Caco-2 (cell line): Measurements from ENCODE around the gene CCM2. TPM values are rescaled to one million over a fixed set of nuclear protein-coding genes. Genes with fewer than 3 reads are reported as not detected.
A peak's percentile ranks its signal among the peaks of the same experiment; 100 is the strongest.

ENCODE experiments used
- BruUV-seq: library from RNA; stranded (reverse); fragments of 400-500 nt; replicated peaks from 2 replicates; lab custom pipeline; 2021; lab: Mats Ljungman, UMichigan
- CTCF ChIA-PET: fragments of 300-600 bp; sonication (Branson Sonifier 250); formaldehyde crosslinking; loops from one replicate; lab custom pipeline; 2022; ENCODE audit warnings: antibody characterized with exemption; lab: Charles Lee
- POLR2A ChIA-PET: fragments of 300-600 bp; sonication (Branson Sonifier 250); formaldehyde crosslinking; loops from one replicate; lab custom pipeline; 2022; ENCODE audit warnings: antibody characterized with exemption; lab: Charles Lee
- DNase-seq, 2 experiments: peaks; one replicate each; pipeline versions ENCODE4 v3.0.0 to v3.0.0-alpha.2; 2020 to 2022
- H3K27me3 ChIP-seq: replicated peaks from 2 replicates; pipeline ENCODE4 v1.6.0; 2011; ENCODE audit warnings: low read length; ENCODE audit not compliant: control insufficient read depth, insufficient read depth
- H3K36me3 ChIP-seq: 2 replicates; pipeline ENCODE4 v1.5.1; 2011; ENCODE audit warnings: low read length; ENCODE audit not compliant: control insufficient read depth, insufficient read depth
- H3K4me1 ChIP-seq: fragments of 250-450 bp; sonication (Bioruptor Pico); 2 replicates; pipeline ENCODE4 v1.5.1; 2020; ENCODE audit warnings: mild to moderate bottlenecking
- H3K4me3 ChIP-seq: 2 replicates; pipeline ENCODE4 v1.5.1; 2011; ENCODE audit warnings: low read depth, mild to moderate bottlenecking, control low read depth, low read length
- H3K9me3 ChIP-seq: fragments of 250-450 bp; sonication (Bioruptor Pico); 2 replicates; pipeline ENCODE4 v1.5.1; 2020; ENCODE audit warnings: mild to moderate bottlenecking, moderate library complexity
- H3K27ac Mint-ChIP-seq: one replicate; pipeline ENCODE4 v1.8.0; 2022; ENCODE audit warnings: mixed read lengths; ENCODE audit not compliant: unreplicated experiment
- H3K27me3 Mint-ChIP-seq: one replicate; pipeline ENCODE4 v1.8.0; 2022; ENCODE audit warnings: mixed read lengths; ENCODE audit not compliant: insufficient read depth, unreplicated experiment
- H3K36me3 Mint-ChIP-seq: one replicate; pipeline ENCODE4 v1.8.0; 2022; ENCODE audit warnings: mild to moderate bottlenecking, mixed read lengths; ENCODE audit not compliant: insufficient read depth, unreplicated experiment
- H3K4me1 Mint-ChIP-seq: one replicate; pipeline ENCODE4 v1.8.0; 2022; ENCODE audit warnings: low read depth, mixed read lengths; ENCODE audit not compliant: unreplicated experiment
- H3K4me3 Mint-ChIP-seq: one replicate; pipeline ENCODE4 v1.8.0; 2022; ENCODE audit warnings: mild to moderate bottlenecking, moderate library complexity, mixed read lengths; ENCODE audit not compliant: unreplicated experiment
- H3K9me3 Mint-ChIP-seq: one replicate; pipeline ENCODE4 v1.8.0; 2022; ENCODE audit warnings: mixed read lengths; ENCODE audit not compliant: unreplicated experiment
- intact Hi-C: fragments of 100-400 bp; cut with micrococcal nuclease; formaldehyde crosslinking; loops from one replicate; pipeline ENCODE4 v1.10.0; 2022; ENCODE audit not compliant: unreplicated experiment
- total RNA-seq: library from RNA; stranded (reverse); gene quantifications from 2 replicates; pipeline ENCODE4 v1.2.3, GENCODE V29; 2022
- TF ChIP-seq, protein P1 (sequence below), 2 experiments: fragments of 200-600 bp in 1 of 2; IDR thresholded peaks; 1 replicate in 1 of 2; 2 replicates in 1 of 2; pipeline versions ENCODE4 v1.5.1 to v1.8.0; 2011 to 2022; ENCODE audit warnings: antibody characterized with exemption in 1 of 2, control low read depth in 1 of 2, inconsistent platforms in 1 of 2, low read depth in 1 of 2, low read length in 1 of 2, mild to moderate bottlenecking in 1 of 2, moderate library complexity in 1 of 2; ENCODE audit not compliant: insufficient read depth in 1 of 2, severe bottlenecking in 1 of 2, unreplicated experiment in 1 of 2

Gene CCM2
- total RNA-seq, 1 experiment from 2014 or later = 28.2 TPM

DNA sequence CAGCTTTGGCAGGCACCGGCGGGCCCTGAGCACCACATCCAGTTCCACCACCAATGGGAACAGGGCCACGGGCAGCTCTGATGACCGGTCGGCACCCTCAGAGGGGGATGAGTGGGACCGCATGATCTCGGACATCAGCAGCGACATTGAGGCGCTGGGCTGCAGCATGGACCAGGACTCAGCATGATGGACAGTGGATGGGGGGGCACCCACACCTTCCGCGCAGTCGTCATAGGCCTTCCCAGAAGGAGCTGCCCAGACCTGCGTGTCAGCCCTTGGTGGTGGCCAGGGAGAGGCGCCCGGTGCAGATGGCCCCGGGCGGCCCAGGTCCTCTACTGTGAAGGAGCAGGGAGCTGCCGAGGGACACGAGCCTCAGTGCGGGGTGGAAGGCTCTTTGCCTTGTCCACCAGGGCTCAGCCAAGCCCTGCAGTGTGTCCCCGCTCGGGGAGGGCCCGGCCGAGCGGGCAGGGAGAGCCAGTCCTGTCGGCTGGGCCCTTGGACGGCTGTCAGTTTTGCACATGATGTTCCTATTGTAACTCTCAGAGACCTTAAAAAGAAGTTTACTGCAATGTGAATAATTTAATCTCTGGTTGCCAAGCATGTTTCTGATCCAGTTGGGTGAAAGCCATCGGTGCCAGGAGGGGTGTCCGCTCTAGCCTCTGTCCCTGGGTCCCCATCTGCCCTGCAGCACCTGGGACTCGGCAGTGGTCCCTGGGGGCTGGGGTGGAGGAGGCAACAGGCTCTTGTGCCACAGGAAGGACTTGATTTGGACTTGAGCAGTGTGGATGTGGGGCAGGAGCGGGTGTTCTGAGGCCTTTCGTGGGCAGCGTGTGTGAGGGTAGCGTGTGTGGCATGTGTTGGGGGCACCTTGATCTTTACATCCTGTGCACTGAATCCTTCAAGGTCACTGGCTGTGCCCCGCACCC lies 76.1 kb downstream of the CCM2 start:
- Mint-ChIP-seq H3K27ac (no peak overlapping the region), H3K27me3 (no peaks in the 10 kb centered on the region), H3K4me3 (no peak overlapping the region), H3K9me3 (no peaks in the 10 kb centered on the region), H3K4me1 (no peaks in the 10 kb centered on the region), H3K36me3 (peaks cover 5% of the 10 kb centered on the region)
- POLR2A ChIA-PET = no interaction called here
- no peak overlapping the region for H3K4me3 ChIP-seq
- CTCF ChIA-PET = interaction anchor here (0.7 kb wide), 1 partner anchor 835 kb away, joined by 3 read pairs; no protein-coding TSS in a partner anchor
- H3K36me3 ChIP-seq = peaks cover 2% of the 10 kb centered on the region; the same call in 1 of the 2 replicates
- intact Hi-C loops = no loop called here
- peak in 1 of 2 experiments; percentile 21 for DNase-seq
- H3K4me1 ChIP-seq = no peaks in the 10 kb centered on the region
- no peaks in the 10 kb centered on the region for H3K9me3 ChIP-seq
- TF ChIP-seq, protein P1, sequence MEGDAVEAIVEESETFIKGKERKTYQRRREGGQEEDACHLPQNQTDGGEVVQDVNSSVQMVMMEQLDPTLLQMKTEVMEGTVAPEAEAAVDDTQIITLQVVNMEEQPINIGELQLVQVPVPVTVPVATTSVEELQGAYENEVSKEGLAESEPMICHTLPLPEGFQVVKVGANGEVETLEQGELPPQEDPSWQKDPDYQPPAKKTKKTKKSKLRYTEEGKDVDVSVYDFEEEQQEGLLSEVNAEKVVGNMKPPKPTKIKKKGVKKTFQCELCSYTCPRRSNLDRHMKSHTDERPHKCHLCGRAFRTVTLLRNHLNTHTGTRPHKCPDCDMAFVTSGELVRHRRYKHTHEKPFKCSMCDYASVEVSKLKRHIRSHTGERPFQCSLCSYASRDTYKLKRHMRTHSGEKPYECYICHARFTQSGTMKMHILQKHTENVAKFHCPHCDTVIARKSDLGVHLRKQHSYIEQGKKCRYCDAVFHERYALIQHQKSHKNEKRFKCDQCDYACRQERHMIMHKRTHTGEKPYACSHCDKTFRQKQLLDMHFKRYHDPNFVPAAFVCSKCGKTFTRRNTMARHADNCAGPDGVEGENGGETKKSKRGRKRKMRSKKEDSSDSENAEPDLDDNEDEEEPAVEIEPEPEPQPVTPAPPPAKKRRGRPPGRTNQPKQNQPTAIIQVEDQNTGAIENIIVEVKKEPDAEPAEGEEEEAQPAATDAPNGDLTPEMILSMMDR (IDR thresholded peaks at IDR 0.05; ENCODE audit: insufficient read depth in 1 of 2, low read depth in 1 of 2, low read length in 1 of 2, severe bottlenecking in 1 of 2, unreplicated experiment in 1 of 2) = no peak
- no peaks in the 10 kb centered on the region for H3K27me3 ChIP-seq
- BruUV-seq = no TSS peak

DNA sequence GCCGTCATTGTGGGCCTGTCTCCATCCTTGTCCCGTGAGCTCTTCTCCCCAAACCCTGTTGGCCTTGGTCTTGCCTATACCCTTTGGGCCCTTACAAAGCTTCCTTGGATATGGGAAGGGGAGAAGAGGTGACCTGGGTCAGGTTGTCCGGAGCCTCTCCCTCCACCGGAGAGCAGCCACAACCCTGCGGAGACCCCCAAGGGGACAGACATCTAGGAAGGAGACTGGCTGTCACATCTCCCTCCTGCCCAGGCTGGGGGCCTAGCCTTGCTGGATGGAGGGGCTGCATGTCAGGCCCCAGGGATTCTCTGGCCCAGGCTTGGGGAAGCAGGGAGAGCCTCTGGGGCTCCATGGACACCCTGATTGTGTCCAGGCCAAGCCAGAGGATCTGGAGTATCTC lies 76.9 kb downstream of the CCM2 start:
- DNase-seq = peak in 1 of 2 experiments; percentile 19
- Histone ChIP-seq H3K27me3 (no peaks in the 10 kb centered on the region), H3K36me3 (peaks cover 2% of the 10 kb centered on the region; the same call in 1 of the 2 replicates), H3K4me1 (no peaks in the 10 kb centered on the region), H3K9me3 (no peaks in the 10 kb centered on the region), H3K4me3 (no peak overlapping the region)
- BruUV-seq = no TSS peak
- no peak overlapping the region for H3K27ac Mint-ChIP-seq
- ChIA-PET POLR2A (no interaction called here), CTCF (interaction anchor here (0.7 kb wide), 1 partner anchor 836 kb away, joined by 3 read pairs; no protein-coding TSS in a partner anchor)
- no peaks in the 10 kb centered on the region for H3K4me1 Mint-ChIP-seq
- no peaks in the 10 kb centered on the region for H3K27me3 Mint-ChIP-seq
- H3K36me3 Mint-ChIP-seq = peaks cover 5% of the 10 kb centered on the region
- no peak overlapping the region for H3K4me3 Mint-ChIP-seq
- TF ChIP-seq, protein P1 (IDR thresholded peaks at IDR 0.05; ENCODE audit: insufficient read depth in 1 of 2, low read depth in 1 of 2, low read length in 1 of 2, severe bottlenecking in 1 of 2, unreplicated experiment in 1 of 2) = no peak
- no peaks in the 10 kb centered on the region for H3K9me3 Mint-ChIP-seq
- intact Hi-C loops = no loop called here

DNA sequence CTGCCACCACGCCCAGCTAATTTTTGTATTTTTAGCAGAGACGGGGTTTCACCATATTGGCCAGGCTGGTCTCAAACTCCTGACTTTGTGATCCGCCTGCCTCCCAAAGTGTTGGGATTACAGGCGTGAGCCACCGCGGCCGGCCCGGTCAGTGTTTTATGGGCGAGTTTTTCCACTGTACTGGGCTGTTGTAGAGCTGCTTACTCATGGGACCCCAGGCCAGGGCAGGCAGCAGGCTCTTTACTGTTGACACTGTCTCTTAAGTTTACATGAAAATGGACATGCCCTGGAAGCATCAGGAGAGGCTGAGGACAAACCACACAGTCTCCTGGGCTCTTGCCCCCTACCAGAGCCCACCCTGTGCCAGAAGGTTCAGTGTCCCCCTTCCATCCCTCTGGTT lies 77.6 kb downstream of the CCM2 start:
- DNase-seq = peak in 1 of 2 experiments; percentile 17
- no peaks in the 10 kb centered on the region for H3K9me3 Mint-ChIP-seq
- no TSS peak for BruUV-seq
- intact Hi-C loops = no loop called here
- H3K36me3 Mint-ChIP-seq = peaks cover 5% of the 10 kb centered on the region
- no peaks in the 10 kb centered on the region for H3K27me3 ChIP-seq
- POLR2A ChIA-PET = no interaction called here
- H3K27me3 Mint-ChIP-seq = no peaks in the 10 kb centered on the region
- peaks cover 2% of the 10 kb centered on the region; the same call in 1 of the 2 replicates for H3K36me3 ChIP-seq
- H3K4me1 ChIP-seq = no peaks in the 10 kb centered on the region
- TF ChIP-seq, protein P1 (IDR thresholded peaks at IDR 0.05; ENCODE audit: insufficient read depth in 1 of 2, low read depth in 1 of 2, low read length in 1 of 2, severe bottlenecking in 1 of 2, unreplicated experiment in 1 of 2) = no peak
- H3K9me3 ChIP-seq = no peaks in the 10 kb centered on the region
- no peaks in the 10 kb centered on the region for H3K4me1 Mint-ChIP-seq
- no peak overlapping the region for H3K4me3 Mint-ChIP-seq
- CTCF ChIA-PET = no interaction called here
- no peak overlapping the region for H3K27ac Mint-ChIP-seq
- H3K4me3 ChIP-seq = no peak overlapping the region
